GM23338 (cell line): ENCODE results near the gene TNNI3. TPM values are rescaled to one million over a fixed set of nuclear protein-coding genes. Genes with fewer than 3 reads are reported as not detected.

Source experiments
- ATAC-seq: fragments of 200-7000 bp; cut with Tn5 transposase; 3 replicates; pipeline ENCODE4 v1.9.1; 2020
- DNase-seq: peaks from one replicate; pipeline ENCODE4 v3.0.0-alpha.2; 2015; ENCODE audit warnings: low spot score
- H2AFZ ChIP-seq: fragments of 200-600 bp; sonication (generic); 2 replicates; pipeline ENCODE4 v1.8.0; 2016; ENCODE audit warnings: antibody characterized with exemption, mild to moderate bottlenecking, moderate library complexity
- H3F3A ChIP-seq: fragments of 200-600 bp; sonication (generic); replicated peaks from 2 replicates; pipeline ENCODE4 v1.8.0; 2017; ENCODE audit warnings: antibody characterized with exemption, mixed run types, low read depth
- H3K27ac ChIP-seq: fragments of 200-600 bp; sonication (generic); 2 replicates; pipeline ENCODE4 v1.6.1; 2016; ENCODE audit warnings: low read depth
- H3K27me3 ChIP-seq: fragments of 200-600 bp; sonication (generic); 2 replicates; pipeline ENCODE4 v1.8.0; 2016; ENCODE audit warnings: mild to moderate bottlenecking, mixed run types, moderate library complexity; ENCODE audit not compliant: insufficient read depth
- H3K36me3 ChIP-seq: fragments of 200-600 bp; sonication (generic); 2 replicates; pipeline ENCODE4 v1.8.0; 2016; ENCODE audit warnings: mild to moderate bottlenecking; ENCODE audit not compliant: insufficient read depth
- H3K4me1 ChIP-seq: fragments of 200-600 bp; sonication (generic); 2 replicates; pipeline ENCODE4 v1.8.0; 2016; ENCODE audit warnings: mild to moderate bottlenecking, moderate library complexity; ENCODE audit not compliant: insufficient read depth
- H3K4me2 ChIP-seq: fragments of 200-600 bp; sonication (generic); 2 replicates; pipeline ENCODE4 v1.7.1; 2017; ENCODE audit warnings: mixed run types
- H3K4me3 ChIP-seq: fragments of 200-600 bp; sonication (generic); 2 replicates; pipeline ENCODE4 v1.6.1; 2016; ENCODE audit warnings: mixed run types
- H3K79me2 ChIP-seq: fragments of 200-600 bp; sonication (generic); replicated peaks from 2 replicates; pipeline ENCODE4 v1.8.0; 2017; ENCODE audit warnings: mild to moderate bottlenecking; ENCODE audit not compliant: insufficient read depth
- H3K9me2 ChIP-seq: fragments of 200-600 bp; sonication (generic); 2 replicates; pipeline ENCODE4 v1.8.0; 2017; ENCODE audit not compliant: insufficient read depth
- H4K20me1 ChIP-seq: fragments of 200-600 bp; sonication (generic); replicated peaks from 2 replicates; pipeline ENCODE4 v1.8.0; 2017; ENCODE audit warnings: mild to moderate bottlenecking; ENCODE audit not compliant: insufficient read depth
- H3K27ac Mint-ChIP-seq: 2 replicates; pipeline ENCODE4 v1.8.0; 2020; ENCODE audit warnings: inconsistent platforms, mild to moderate bottlenecking, moderate library complexity, mixed read lengths
- H3K27me3 Mint-ChIP-seq: 3 replicates; pipeline ENCODE4 v1.8.0; 2022; ENCODE audit warnings: low read depth, mild to moderate bottlenecking, moderate library complexity, mixed read lengths, inconsistent platforms; ENCODE audit not compliant: insufficient read depth, poor library complexity
- H3K36me3 Mint-ChIP-seq: 3 replicates; pipeline ENCODE4 v1.8.0; 2021; ENCODE audit warnings: low read depth, mild to moderate bottlenecking, inconsistent platforms, moderate library complexity, mixed read lengths
- H3K4me1 Mint-ChIP-seq: 3 replicates; pipeline ENCODE4 v1.8.0; 2020; ENCODE audit warnings: mild to moderate bottlenecking, inconsistent platforms, mixed read lengths
- H3K4me3 Mint-ChIP-seq: 3 replicates; pipeline ENCODE4 v1.8.0; 2021; ENCODE audit warnings: moderate library complexity, mild to moderate bottlenecking, inconsistent platforms, mixed read lengths
- H3K9me3 Mint-ChIP-seq: 3 replicates; pipeline ENCODE4 v1.8.0; 2020; ENCODE audit warnings: moderate library complexity, mild to moderate bottlenecking, inconsistent platforms, mixed read lengths
- CREB1 ChIP-seq: fragments of 250-450 bp; sonication (Bioruptor Pico); IDR thresholded peaks from 2 replicates; pipeline ENCODE4 v1.5.0; 2020; ENCODE audit warnings: low read depth, mild to moderate bottlenecking, moderate library complexity
- ETS1 ChIP-seq: IDR thresholded peaks from 2 replicates; pipeline ENCODE4 v1.6.1; 2016; ENCODE audit warnings: antibody characterized with exemption
- EZH2 ChIP-seq: fragments of 200-600 bp; sonication (generic); IDR thresholded peaks from one replicate; pipeline ENCODE4 v1.8.0; 2017; ENCODE audit warnings: antibody characterized with exemption, mild to moderate bottlenecking, low read depth; ENCODE audit not compliant: unreplicated experiment
- EZH2phosphoT487 ChIP-seq: fragments of 200-600 bp; sonication (generic); IDR thresholded peaks from one replicate; pipeline ENCODE4 v1.8.1; 2018; ENCODE audit warnings: antibody characterized with exemption; ENCODE audit not compliant: unreplicated experiment
- JUNB ChIP-seq: IDR thresholded peaks from one replicate; pipeline ENCODE4 v1.6.1; 2016; ENCODE audit warnings: antibody characterized with exemption; ENCODE audit not compliant: unreplicated experiment
- NANOG ChIP-seq: IDR thresholded peaks from 2 replicates; pipeline ENCODE4 v1.6.1; 2016; ENCODE audit warnings: antibody characterized with exemption, borderline replicate concordance
- POLR2AphosphoS5 ChIP-seq: IDR thresholded peaks from 2 replicates; pipeline ENCODE4 v1.6.1; 2016; ENCODE audit warnings: antibody characterized with exemption, low read depth
- STAT1 ChIP-seq: IDR thresholded peaks from one replicate; pipeline ENCODE4 v1.6.1; 2016; ENCODE audit warnings: antibody characterized with exemption; ENCODE audit not compliant: unreplicated experiment
- ZNF114 ChIP-seq: fragments of 250-450 bp; sonication (Bioruptor Pico); IDR thresholded peaks from 2 replicates; pipeline ENCODE4 v1.5.0; 2020; ENCODE audit warnings: mild to moderate bottlenecking, moderate library complexity
- ZNF331 ChIP-seq: fragments of 250-450 bp; sonication (Bioruptor Pico); IDR thresholded peaks from 2 replicates; pipeline ENCODE4 v1.5.0; 2020; ENCODE audit warnings: low read depth, mild to moderate bottlenecking, moderate library complexity
- ZNF462 ChIP-seq: fragments of 250-450 bp; sonication (Bioruptor Pico); IDR thresholded peaks from 2 replicates; pipeline ENCODE4 v1.5.0; 2020; ENCODE audit warnings: mild to moderate bottlenecking, moderate library complexity
- polyA plus RNA-seq: library from polyadenylated mRNA; unstranded; fragments of >200 nt; fragmentation: Nextera tagmentation; extraction: Ambion mirVana; gene quantifications from 2 replicates; pipeline ENCODE4 v1.2.1, GENCODE V29; 2016
- total RNA-seq: library from RNA; depleted of rRNA; stranded (reverse); fragments of >200 nt; shearing (Covaris generic); gene quantifications from 2 replicates; pipeline ENCODE4 v1.2.3, GENCODE V29; 2014
- TF ChIP-seq, protein P1 (sequence below): IDR thresholded peaks from one replicate; pipeline ENCODE4 v1.6.1; 2018; ENCODE audit warnings: antibody characterized with exemption; ENCODE audit not compliant: unreplicated experiment
- TF ChIP-seq, protein P2 (sequence below), 2 experiments: fragments of 200-600 bp in 1 of 2; sonication (generic) in 1 of 2; conservative IDR thresholded peaks; 2 replicates each; pipeline versions ENCODE4 v1.5.1 to v1.6.1; 2016 to 2017; ENCODE audit warnings: antibody characterized with exemption in 2 of 2, low read depth in 2 of 2, mild to moderate bottlenecking in 2 of 2, moderate library complexity in 1 of 2

The TNNI3 gene
- total and polyA plus RNA-seq, 2 experiments from 2014 or later: 21.5 to 150 TPM

DNA sequence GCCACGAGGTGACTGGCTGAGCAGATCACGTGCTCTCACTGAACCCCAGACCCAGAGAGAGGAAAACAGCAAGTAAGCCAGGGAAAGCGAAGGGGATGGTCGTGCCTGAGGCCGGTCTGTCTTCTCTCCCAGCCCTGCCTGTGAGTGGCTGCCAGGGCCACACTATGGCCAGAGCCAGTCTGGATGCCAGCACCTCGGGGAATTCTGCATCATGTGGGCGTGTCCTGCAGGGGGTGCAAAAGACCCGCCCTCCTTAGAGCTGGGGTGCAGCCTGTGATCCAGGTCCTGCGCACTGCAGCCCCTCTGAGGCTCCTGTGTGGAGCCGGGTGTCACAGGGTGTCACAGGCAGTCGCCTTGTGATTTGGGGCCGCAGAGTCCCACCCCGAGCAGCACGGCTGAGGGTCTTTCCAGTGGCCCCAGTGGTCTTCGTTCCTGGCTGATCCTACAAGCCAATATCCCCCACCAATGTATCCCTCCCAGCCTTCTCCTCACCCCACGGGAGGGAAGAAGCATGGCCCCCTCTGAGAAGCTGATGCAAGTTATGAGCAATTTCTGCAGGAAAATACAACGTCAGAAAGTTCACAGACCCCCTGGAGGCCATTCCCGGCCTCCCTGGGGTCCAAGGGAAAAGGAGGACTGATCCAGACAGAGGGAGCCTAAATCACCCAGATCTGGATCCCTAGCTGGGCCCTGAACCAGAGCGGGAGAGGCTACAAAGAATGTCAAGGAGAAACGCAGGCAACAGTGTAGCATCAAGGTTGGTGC is 47.8 kb downstream of the TNNI3 start:
- Histone ChIP-seq H2AFZ (no peak overlapping the region), H3K4me1 (peaks cover 14% of the 10 kb centered on the region; the same call in 1 of the 2 replicates), H3K9me2 (no peaks in the 10 kb centered on the region), H3K36me3 (no peaks in the 10 kb centered on the region), H4K20me1 (peaks cover 30% of the 10 kb centered on the region), H3K27me3 (no peaks in the 10 kb centered on the region), H3K79me2 (peaks cover 19% of the 10 kb centered on the region), H3K27ac (no peak overlapping the region), H3K4me2 (no peak overlapping the region), H3F3A (no peaks in the 10 kb centered on the region), H3K4me3 (no peak overlapping the region)
- H3K4me1 Mint-ChIP-seq: peaks cover 9% of the 10 kb centered on the region
- H3K4me3 Mint-ChIP-seq: no peak overlapping the region; the same call in 2 of the 3 replicates
- peak overlapping the region; percentile 77; the same call in 1 of the 2 replicates for H3K27ac Mint-ChIP-seq
- H3K9me3 Mint-ChIP-seq: no peaks in the 10 kb centered on the region; the same call in 2 of the 3 replicates
- no peak; the same call in 2 of the 3 replicates for ATAC-seq
- peaks cover 5% of the 10 kb centered on the region for H3K27me3 Mint-ChIP-seq
- peaks cover 13% of the 10 kb centered on the region; the same call in 2 of the 3 replicates for H3K36me3 Mint-ChIP-seq
- TF ChIP-seq ETS1: no peak
- TF ChIP-seq ZNF331 (CRISPR knock-in tag): no peak
- TF ChIP-seq, protein P1, sequence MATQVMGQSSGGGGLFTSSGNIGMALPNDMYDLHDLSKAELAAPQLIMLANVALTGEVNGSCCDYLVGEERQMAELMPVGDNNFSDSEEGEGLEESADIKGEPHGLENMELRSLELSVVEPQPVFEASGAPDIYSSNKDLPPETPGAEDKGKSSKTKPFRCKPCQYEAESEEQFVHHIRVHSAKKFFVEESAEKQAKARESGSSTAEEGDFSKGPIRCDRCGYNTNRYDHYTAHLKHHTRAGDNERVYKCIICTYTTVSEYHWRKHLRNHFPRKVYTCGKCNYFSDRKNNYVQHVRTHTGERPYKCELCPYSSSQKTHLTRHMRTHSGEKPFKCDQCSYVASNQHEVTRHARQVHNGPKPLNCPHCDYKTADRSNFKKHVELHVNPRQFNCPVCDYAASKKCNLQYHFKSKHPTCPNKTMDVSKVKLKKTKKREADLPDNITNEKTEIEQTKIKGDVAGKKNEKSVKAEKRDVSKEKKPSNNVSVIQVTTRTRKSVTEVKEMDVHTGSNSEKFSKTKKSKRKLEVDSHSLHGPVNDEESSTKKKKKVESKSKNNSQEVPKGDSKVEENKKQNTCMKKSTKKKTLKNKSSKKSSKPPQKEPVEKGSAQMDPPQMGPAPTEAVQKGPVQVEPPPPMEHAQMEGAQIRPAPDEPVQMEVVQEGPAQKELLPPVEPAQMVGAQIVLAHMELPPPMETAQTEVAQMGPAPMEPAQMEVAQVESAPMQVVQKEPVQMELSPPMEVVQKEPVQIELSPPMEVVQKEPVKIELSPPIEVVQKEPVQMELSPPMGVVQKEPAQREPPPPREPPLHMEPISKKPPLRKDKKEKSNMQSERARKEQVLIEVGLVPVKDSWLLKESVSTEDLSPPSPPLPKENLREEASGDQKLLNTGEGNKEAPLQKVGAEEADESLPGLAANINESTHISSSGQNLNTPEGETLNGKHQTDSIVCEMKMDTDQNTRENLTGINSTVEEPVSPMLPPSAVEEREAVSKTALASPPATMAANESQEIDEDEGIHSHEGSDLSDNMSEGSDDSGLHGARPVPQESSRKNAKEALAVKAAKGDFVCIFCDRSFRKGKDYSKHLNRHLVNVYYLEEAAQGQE: no peak
- TF ChIP-seq, protein P2, sequence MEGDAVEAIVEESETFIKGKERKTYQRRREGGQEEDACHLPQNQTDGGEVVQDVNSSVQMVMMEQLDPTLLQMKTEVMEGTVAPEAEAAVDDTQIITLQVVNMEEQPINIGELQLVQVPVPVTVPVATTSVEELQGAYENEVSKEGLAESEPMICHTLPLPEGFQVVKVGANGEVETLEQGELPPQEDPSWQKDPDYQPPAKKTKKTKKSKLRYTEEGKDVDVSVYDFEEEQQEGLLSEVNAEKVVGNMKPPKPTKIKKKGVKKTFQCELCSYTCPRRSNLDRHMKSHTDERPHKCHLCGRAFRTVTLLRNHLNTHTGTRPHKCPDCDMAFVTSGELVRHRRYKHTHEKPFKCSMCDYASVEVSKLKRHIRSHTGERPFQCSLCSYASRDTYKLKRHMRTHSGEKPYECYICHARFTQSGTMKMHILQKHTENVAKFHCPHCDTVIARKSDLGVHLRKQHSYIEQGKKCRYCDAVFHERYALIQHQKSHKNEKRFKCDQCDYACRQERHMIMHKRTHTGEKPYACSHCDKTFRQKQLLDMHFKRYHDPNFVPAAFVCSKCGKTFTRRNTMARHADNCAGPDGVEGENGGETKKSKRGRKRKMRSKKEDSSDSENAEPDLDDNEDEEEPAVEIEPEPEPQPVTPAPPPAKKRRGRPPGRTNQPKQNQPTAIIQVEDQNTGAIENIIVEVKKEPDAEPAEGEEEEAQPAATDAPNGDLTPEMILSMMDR (conservative IDR thresholded peaks at IDR 0.05; ENCODE audit: low read depth in 2 of 2): no peak
- TF ChIP-seq EZH2phosphoT487: no peak
- no peak for TF ChIP-seq ZNF462 (CRISPR knock-in tag)
- no peak for TF ChIP-seq EZH2
- TF ChIP-seq ZNF114: no peak
- TF ChIP-seq CREB1 (CRISPR knock-in tag): no peak
- TF ChIP-seq JUNB: no peak
- TF ChIP-seq STAT1: no peak
- TF ChIP-seq NANOG: no peak
- TF ChIP-seq POLR2AphosphoS5: no peak
- no peak for DNase-seq
